A673 (cell line): ENCODE data around the gene SHISA2.

Experiments
- EZH2 ChIP-seq: fragments of 200-600 bp; sonication (generic); IDR thresholded peaks from 2 replicates; pipeline ENCODE4 v1.6.1; 2017; ENCODE audit warnings: borderline replicate concordance, low read depth, mild to moderate bottlenecking, mixed read lengths, antibody characterized with exemption, low read length; ENCODE audit not compliant: poor library complexity, severe bottlenecking
- TF ChIP-seq, protein P1 (sequence below): fragments of 300-800, 200-600 bp; sonication (generic); conservative IDR thresholded peaks from 2 replicates; pipeline ENCODE4 v1.5.1; 2017; ENCODE audit warnings: low read depth, mild to moderate bottlenecking, antibody characterized with exemption, low read length, moderate library complexity, mixed read lengths

- TF ChIP-seq, protein P1, sequence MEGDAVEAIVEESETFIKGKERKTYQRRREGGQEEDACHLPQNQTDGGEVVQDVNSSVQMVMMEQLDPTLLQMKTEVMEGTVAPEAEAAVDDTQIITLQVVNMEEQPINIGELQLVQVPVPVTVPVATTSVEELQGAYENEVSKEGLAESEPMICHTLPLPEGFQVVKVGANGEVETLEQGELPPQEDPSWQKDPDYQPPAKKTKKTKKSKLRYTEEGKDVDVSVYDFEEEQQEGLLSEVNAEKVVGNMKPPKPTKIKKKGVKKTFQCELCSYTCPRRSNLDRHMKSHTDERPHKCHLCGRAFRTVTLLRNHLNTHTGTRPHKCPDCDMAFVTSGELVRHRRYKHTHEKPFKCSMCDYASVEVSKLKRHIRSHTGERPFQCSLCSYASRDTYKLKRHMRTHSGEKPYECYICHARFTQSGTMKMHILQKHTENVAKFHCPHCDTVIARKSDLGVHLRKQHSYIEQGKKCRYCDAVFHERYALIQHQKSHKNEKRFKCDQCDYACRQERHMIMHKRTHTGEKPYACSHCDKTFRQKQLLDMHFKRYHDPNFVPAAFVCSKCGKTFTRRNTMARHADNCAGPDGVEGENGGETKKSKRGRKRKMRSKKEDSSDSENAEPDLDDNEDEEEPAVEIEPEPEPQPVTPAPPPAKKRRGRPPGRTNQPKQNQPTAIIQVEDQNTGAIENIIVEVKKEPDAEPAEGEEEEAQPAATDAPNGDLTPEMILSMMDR: no peak
- no peak for TF ChIP-seq EZH2
Observed at GRCh38 chr13:26060357-26060756, 8.5 kb upstream of the SHISA2 start.
